IPS-20b (cell line): ENCODE measurements around the gene C19orf47.

Source experiments
- H3K27ac ChIP-seq: one replicate; pipeline ENCODE4 v1.5.1; 2013; ENCODE audit warnings: low read length
- H3K27me3 ChIP-seq: 2 replicates; pipeline ENCODE4 v1.6.1; 2013; ENCODE audit warnings: mild to moderate bottlenecking, low read length, inconsistent platforms; ENCODE audit not compliant: insufficient read depth
- H3K36me3 ChIP-seq: 2 replicates; pipeline ENCODE4 v1.6.1; 2013; ENCODE audit warnings: low read depth, mild to moderate bottlenecking, inconsistent platforms, low read length, moderate library complexity; ENCODE audit not compliant: insufficient read depth
- H3K4me1 ChIP-seq: 2 replicates; pipeline ENCODE4 v1.6.1; 2013; ENCODE audit warnings: mild to moderate bottlenecking, control low read depth, inconsistent platforms, low read length, moderate library complexity; ENCODE audit not compliant: insufficient read depth
- H3K4me3 ChIP-seq: 2 replicates; pipeline ENCODE4 v1.5.1; 2013; ENCODE audit warnings: mild to moderate bottlenecking, low read length, inconsistent platforms
- H3K9ac ChIP-seq: 2 replicates; pipeline ENCODE4 v1.6.1; 2013; ENCODE audit warnings: low read depth, mild to moderate bottlenecking, inconsistent platforms, low read length, moderate library complexity
- H3K9me3 ChIP-seq: 2 replicates; pipeline ENCODE4 v1.6.1; 2013; ENCODE audit warnings: mild to moderate bottlenecking, low read depth, low read length, inconsistent platforms; ENCODE audit not compliant: insufficient read depth

C19orf47 gene

DNA sequence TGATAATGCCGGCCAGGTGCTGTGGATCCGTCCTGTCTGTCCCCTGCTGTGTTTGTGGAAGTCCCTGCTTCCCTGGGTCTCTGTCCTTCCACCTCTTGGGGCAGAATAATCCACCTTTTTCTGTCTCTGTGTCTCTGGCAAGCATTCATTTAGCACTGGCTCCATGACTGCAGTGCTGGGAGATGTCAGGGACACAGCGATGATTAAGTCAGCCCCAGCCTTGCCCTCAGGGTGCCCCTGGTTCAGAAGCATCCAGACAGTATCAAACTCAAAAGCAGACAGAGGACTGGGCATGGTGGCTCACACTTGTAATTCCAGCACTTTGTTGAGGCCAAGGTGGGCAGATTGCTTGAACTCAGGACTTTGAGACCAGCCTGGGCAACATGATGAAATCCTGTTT lies 40.3 kb upstream of the C19orf47 start:
- no peak overlapping the region for H3K27ac ChIP-seq
- no peak overlapping the region for H3K9ac ChIP-seq
- no peak overlapping the region for H3K4me3 ChIP-seq
- H3K9me3 ChIP-seq, result no peaks in the 10 kb centered on the region
- H3K36me3 ChIP-seq, result no peaks in the 10 kb centered on the region
- H3K27me3 ChIP-seq, result no peaks in the 10 kb centered on the region
- H3K4me1 ChIP-seq, result no peaks in the 10 kb centered on the region

DNA sequence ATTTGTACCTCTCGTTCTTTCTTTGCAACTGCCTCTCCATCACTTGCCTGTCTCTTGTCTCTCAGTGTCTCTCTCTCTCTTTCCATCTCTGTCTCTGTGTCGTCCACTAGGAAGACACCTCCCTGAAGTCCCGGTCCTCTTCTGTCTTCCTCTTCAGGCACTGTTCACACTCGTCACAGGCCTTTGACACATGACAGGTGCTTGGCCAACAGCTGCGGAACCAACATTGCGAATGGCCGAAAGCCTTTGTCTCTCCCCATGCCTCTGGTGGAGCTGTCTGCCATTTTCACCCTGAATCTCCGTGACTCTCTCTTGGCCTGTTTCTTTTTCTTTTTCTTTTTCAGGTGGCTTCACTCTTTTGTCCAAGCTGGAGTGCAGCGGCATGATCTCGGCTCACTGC lies 39.0 kb upstream of the C19orf47 start:
- Histone ChIP-seq H3K9me3 (no peaks in the 10 kb centered on the region), H3K27me3 (no peaks in the 10 kb centered on the region), H3K9ac (no peak overlapping the region), H3K4me1 (no peaks in the 10 kb centered on the region), H3K27ac (no peak overlapping the region), H3K36me3 (no peaks in the 10 kb centered on the region), H3K4me3 (no peak overlapping the region)

DNA sequence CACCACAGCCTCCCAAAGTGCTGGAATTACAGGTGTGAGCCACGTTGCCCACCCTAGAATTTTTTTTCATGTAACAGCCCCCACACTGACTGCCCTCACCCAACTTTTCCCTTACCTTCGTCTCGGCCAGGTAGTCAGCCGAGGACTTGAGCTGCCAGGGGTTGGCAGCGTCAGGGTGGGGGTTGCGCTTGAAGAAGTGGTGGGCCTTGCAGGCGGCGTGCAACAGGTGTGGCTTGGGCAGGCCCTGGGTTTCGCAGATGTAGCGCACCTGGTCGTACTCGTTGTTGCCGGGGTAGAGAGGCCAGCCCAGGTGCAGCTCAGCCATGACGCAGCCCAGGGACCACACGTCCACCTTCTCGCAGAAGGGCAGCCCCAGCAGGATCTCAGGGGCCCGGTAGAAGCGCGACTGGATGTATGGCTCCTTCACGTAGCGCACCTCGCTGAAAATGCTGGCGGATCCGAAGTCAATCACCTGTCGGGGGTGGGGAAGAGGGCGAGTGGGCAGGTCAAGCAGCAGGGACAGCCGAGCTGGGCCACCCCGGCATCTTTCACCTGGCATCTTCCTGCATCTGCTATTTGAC lies 35.6 kb upstream of the C19orf47 start:
- Histone ChIP-seq H3K27ac (no peak overlapping the region), H3K4me3 (no peak overlapping the region), H3K27me3 (no peaks in the 10 kb centered on the region), H3K36me3 (peaks cover 3% of the 10 kb centered on the region), H3K9ac (no peak overlapping the region), H3K4me1 (no peaks in the 10 kb centered on the region), H3K9me3 (no peaks in the 10 kb centered on the region)

DNA sequence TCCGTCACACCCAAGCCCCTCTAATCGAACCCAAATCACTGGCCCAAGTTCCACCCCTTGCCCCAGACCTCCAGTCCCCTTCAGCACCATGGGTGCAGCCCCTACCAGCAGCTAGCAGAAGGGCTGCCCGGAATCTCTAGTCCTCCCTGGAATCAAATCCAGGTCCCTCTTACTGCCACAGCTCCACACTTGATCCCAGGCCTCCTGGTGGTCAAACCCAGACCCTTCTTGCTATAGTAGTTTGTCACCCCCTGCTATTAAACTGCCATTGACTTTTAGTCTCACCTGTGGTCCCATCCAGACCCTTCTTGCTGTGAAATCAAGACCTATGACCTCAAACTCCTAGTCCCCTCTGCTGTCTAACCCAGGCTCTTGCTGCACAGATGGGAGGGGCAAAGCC lies 33.1 kb upstream of the C19orf47 start:
- H3K9ac ChIP-seq, result no peak overlapping the region

DNA sequence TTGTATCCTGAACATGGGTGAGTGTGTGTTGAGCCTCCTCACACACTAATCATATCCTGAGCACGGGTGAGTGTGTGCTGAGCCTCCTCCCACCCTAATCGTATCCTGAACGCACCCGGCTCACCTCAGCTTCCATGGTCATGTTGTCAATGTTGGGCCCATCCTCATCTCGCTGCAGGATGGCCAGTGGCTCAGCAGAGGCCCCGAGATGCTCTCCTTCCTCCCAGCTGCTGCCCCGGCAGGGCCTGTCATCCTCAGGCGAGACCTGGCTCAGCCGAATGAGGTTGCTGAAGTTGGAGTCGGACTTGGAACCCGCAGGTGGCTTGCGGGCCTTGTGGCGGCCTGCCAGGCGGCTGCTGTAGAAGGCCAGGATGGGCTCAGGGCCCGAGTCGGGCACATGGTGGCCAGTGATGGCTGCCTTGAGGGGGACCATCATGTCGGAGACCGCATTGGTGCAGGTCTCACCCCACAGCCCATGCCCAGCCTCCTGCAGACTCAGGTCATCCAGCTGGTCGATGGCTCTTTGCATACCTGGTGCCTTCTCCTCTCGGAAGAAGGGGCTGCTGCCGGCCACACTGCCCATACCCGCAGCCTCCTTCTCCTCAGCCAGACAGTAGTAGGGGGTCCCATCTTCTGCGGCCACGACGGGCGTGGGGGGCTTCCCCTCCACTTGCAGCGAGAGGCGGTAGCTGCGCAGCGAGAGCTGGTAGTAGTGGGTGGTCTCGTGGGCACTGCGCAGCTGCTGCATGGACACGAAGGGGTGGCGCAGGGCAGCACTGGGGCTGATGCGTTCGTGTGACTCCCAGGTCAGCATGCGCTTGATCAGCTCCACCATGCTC lies 32.2 kb upstream of the C19orf47 start:
- no peaks in the 10 kb centered on the region for H3K4me1 ChIP-seq
- H3K27me3 ChIP-seq, result no peaks in the 10 kb centered on the region
- no peak overlapping the region for H3K27ac ChIP-seq
- peaks cover 15% of the 10 kb centered on the region for H3K36me3 ChIP-seq
- H3K9ac ChIP-seq, result no peak overlapping the region
- no peak overlapping the region for H3K4me3 ChIP-seq
- H3K9me3 ChIP-seq, result no peaks in the 10 kb centered on the region

More for the DNA sequence above, 33.1 kb upstream of the C19orf47 start:
- H3K36me3 ChIP-seq, result peaks cover 15% of the 10 kb centered on the region
- no peak overlapping the region for H3K4me3 ChIP-seq
- H3K4me1 ChIP-seq, result no peaks in the 10 kb centered on the region
- H3K27me3 ChIP-seq, result no peaks in the 10 kb centered on the region
- H3K27ac ChIP-seq, result no peak overlapping the region
- H3K9me3 ChIP-seq, result no peaks in the 10 kb centered on the region

DNA sequence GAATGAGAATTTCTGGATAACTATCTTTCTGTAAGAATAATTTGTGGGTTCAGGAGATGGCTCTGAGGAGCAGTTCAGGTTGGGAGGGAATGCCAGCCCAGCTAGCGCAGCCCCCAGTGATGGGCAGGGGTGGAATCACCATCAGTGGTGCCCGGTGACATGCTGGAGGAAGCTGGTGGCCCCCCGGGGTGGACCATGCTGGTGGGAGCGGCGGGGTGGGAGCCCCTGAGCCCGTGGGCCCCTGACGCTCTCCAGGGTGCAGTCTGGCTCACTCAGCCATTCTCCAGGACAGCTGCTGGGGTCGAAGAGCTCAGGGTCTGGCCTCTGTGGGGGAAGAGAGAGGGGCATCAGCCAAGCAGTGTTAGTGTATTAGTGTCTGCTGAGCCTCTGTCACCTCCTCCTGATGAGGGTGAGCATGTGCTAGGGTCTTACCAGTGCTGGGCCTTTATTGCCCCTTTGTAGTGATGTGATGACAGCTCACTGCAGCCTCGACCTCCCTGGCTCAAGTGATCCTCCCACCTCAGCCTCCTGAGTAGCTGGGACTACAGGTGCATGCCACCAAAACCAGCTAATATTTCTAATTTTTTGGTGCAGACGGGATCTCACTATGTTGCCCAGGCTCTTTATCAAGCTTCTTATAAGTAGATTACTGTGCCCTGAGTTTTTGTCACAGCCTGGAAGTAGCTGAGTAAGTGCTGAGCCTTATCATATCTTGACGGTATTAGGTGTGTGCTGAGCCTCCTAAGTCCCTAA lies 31.4 kb upstream of the C19orf47 start:
- no peak overlapping the region for H3K27ac ChIP-seq

DNA sequence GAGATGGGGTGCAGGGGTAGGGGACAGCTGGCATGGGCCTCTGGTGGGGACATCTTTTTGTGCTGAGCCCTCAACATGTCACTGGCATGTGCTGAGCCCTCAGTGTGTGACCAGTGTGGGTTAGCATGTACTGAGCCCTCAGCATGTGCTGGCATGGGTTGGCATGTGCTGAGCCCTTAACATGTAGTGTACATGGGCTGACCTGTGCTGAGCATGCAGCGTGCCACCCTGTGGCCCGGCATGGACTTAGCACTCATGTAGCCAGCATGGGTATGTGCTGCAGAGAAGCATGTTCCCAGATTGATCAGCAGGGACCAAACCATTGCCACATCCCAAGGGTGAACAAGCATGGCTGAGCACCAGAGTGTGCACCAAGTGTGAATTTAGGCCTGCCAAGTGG lies 30.3 kb upstream of the C19orf47 start:
- Histone ChIP-seq H3K27me3 (no peaks in the 10 kb centered on the region), H3K4me3 (no peak overlapping the region), H3K4me1 (no peaks in the 10 kb centered on the region), H3K27ac (no peak overlapping the region), H3K36me3 (peaks cover 30% of the 10 kb centered on the region), H3K9me3 (no peaks in the 10 kb centered on the region), H3K9ac (no peak overlapping the region)

More for the DNA sequence above, 31.4 kb upstream of the C19orf47 start:
- H3K4me3 ChIP-seq, result no peak overlapping the region
- peaks cover 21% of the 10 kb centered on the region for H3K36me3 ChIP-seq
- no peaks in the 10 kb centered on the region for H3K9me3 ChIP-seq
- no peaks in the 10 kb centered on the region for H3K27me3 ChIP-seq
- no peaks in the 10 kb centered on the region for H3K4me1 ChIP-seq
- H3K9ac ChIP-seq, result no peak overlapping the region

DNA sequence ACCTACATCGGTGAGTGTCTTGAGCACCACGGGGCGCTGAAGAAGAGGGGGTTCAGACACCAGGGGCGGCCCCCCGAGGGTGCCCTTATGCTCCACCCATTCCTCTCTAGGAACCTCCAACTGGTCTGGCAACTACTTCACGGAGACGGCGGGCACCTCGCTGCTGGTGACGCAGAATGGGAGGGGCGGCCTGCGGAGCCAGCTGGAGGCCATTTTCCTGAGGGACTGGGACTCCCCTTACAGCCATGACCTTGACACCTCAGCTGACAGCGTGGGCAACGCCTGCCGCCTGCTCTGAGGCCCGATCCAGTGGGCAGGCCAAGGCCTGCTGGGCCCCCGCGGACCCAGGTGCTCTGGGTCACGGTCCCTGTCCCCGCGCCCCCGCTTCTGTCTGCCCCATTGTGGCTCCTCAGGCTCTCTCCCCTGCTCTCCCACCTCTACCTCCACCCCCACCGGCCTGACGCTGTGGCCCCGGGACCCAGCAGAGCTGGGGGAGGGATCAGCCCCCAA lies 29.7 kb upstream of the C19orf47 start:
- Histone ChIP-seq H3K27me3 (no peaks in the 10 kb centered on the region), H3K9ac (no peak overlapping the region), H3K36me3 (peaks cover 31% of the 10 kb centered on the region), H3K4me3 (no peak overlapping the region), H3K9me3 (no peaks in the 10 kb centered on the region), H3K4me1 (no peaks in the 10 kb centered on the region), H3K27ac (no peak overlapping the region)

DNA sequence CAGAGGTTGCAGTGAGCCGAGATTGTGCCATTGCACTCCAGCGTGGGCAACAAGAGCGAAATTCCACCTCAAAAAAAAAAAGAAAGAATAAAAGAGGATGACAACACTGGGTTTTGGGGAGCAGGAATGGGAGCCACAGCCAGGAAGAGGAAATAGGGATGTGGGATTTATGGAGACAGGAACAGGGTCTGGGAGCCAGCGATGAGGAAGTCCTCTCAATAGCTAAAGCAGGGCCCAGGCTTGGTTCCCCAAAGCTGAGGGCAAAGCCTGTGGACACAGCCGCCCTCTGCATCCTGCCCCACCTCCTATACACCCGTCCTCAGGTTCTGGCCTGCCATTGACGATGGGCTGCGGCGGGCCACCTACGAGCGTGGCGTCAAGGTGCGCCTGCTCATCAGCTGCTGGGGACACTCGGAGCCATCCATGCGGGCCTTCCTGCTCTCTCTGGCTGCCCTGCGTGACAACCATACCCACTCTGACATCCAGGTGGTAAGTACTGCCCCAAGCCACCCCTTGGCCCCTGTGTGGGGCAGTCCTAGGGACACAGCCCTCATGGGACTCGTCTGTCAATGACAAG lies 28.2 kb upstream of the C19orf47 start:
- no peak overlapping the region for H3K27ac ChIP-seq
- no peaks in the 10 kb centered on the region for H3K27me3 ChIP-seq
- no peaks in the 10 kb centered on the region for H3K4me1 ChIP-seq
- H3K9me3 ChIP-seq, result no peaks in the 10 kb centered on the region
- peaks cover 44% of the 10 kb centered on the region for H3K36me3 ChIP-seq
- H3K9ac ChIP-seq, result no peak overlapping the region
- no peak overlapping the region for H3K4me3 ChIP-seq

DNA sequence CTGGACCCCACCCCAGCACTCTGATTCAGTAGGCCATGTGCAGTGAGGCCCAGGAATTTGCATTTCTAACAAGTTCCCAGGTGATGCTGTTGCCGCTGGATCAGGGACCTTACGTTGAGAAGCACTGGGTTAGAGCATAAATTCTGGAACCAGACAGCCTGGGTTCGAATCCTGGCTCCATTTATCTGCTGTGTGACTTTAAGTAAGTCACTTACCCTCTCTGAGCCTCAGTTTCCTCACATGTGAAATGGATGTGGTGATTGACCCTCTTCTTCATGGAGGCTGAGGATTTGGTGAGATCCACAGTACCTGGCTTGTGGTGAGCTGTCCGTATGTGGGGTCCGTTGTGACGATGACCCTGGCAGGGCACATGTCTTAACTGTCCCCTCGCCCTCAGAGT lies 25.9 kb upstream of the C19orf47 start:
- Histone ChIP-seq H3K27me3 (no peaks in the 10 kb centered on the region), H3K27ac (no peak overlapping the region), H3K36me3 (peaks cover 63% of the 10 kb centered on the region), H3K4me1 (no peaks in the 10 kb centered on the region), H3K9me3 (no peaks in the 10 kb centered on the region), H3K4me3 (no peak overlapping the region), H3K9ac (no peak overlapping the region)

DNA sequence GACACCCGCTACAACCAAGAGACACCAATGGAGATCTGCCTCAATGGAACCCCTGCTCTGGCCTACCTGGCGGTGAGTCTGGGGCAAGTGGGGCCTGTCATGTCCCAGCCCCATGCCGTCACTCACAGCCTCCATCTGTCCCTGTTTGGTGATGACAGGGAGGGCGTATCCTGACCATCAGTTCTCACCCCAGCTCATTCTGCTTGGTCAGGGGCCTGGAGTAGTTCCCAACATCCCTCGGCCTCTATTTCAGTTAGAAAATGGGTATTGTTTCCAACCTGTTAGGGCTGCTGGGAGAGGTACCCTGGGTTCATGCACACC lies 23.6 kb upstream of the C19orf47 start:
- peaks cover 5% of the 10 kb centered on the region; the same call in 1 of the 2 replicates for H3K4me1 ChIP-seq
- no peak overlapping the region for H3K27ac ChIP-seq
- H3K4me3 ChIP-seq, result no peak overlapping the region
- peaks cover 58% of the 10 kb centered on the region for H3K36me3 ChIP-seq
- no peaks in the 10 kb centered on the region for H3K27me3 ChIP-seq
- H3K9me3 ChIP-seq, result no peaks in the 10 kb centered on the region
- no peak overlapping the region for H3K9ac ChIP-seq
